Activated CD4-positive, CD25-positive, alpha-beta regulatory T cell treated with anti-CD3 and anti-CD28 coated beads, Interleukin-2, amount 50 U/mL, for 72 hours (primary cell): ENCODE measurements around the gene FANCM.
"Not testable (repeated sequence)": the region's sequence is repeated elsewhere in the genome, so short reads cannot be mapped to it uniquely, and the experiment has no call there.

Experiments used
- DNase-seq: peaks from one replicate; pipeline ENCODE4 v3.0.0; 2021

Gene FANCM

DNA sequence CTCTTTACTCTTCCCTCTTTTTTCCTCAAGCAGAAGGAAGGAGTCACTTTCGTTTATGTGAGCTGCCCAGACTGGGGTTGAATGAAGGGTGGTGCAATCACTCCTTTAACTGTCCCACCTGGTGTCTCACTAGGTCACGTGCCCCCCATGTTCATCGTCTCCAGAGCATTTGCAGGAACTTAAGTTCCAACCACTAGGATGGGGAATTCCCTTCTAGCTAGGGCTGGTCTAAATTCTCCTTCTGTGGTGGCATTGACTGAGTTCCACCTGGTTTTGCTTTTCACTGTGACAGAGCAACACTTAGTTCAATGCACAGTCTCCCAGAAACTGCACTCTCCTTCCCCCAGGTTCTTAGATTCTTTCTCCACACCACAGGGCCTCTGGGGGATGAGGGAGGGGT is 9.5 kb downstream of the FANCM start:
- no peak for DNase-seq

- DNase-seq: no peak
Observed at GRCh38 chr14:45149602-45150001, 13.9 kb downstream of the FANCM start.

- no peak for DNase-seq
Observed at GRCh38 chr14:45150386-45150890, 14.7 kb downstream of the FANCM start.

GRCh38 chr14:45156067-45156466 is 20.3 kb downstream of the FANCM start:
- no peak for DNase-seq

DNA sequence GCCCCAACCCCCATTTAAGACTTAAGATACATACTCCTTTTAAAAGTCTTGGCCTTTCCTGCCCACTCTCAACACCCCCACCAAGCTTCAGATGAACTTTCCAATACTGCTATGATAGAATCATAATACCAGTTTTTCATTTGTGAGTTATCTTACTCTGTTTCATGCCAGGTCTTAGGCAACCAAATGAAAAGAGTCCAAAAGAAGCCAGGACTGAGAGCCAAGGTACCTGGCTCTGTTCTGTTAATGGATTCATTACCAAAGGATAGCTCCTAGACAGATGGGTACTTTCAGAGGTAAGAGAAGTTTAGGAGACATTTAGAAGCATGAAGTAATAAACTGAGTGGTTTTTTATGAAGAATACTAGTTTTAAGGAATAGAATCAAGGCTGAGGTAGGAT is 34.2 kb downstream of the FANCM start:
- no peak for DNase-seq

DNA sequence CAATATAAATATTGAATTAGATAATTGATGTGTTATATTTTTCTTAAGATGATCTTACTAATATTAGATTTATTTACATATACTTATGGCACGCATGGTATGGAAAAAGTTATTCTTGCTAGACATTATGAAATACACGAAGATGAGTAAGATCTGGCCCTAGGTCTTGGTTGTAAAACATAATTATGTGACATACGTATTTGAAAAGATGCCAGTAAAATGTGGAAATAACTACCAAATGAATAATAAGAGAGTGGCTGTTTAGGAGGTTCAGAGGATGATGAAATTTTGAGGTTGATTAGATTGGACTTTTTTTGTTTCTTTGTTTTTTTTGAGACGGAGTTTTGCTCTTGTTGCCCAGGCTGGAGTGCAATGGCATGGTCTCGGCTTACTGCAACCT is 41.3 kb downstream of the FANCM start:
- no peak for DNase-seq

DNA sequence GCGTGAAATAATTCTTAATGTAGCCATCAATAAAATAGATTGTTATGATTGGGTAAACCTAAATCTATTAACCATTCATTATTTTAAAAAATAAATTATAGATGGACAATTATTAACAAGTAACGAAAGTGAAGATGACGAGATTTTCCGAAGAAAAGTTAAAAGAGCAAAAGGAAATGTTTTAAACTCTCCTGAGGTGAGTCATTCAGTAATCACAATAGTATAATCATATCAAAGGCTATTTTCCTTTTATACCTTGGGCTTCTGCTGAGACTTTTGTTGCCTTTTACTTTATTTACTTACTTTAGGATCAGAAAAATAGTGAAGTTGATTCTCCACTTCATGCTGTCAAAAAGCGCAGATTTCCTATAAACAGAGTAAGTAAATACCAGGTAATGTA is 45.6 kb downstream of the FANCM start:
- no peak for DNase-seq

DNA sequence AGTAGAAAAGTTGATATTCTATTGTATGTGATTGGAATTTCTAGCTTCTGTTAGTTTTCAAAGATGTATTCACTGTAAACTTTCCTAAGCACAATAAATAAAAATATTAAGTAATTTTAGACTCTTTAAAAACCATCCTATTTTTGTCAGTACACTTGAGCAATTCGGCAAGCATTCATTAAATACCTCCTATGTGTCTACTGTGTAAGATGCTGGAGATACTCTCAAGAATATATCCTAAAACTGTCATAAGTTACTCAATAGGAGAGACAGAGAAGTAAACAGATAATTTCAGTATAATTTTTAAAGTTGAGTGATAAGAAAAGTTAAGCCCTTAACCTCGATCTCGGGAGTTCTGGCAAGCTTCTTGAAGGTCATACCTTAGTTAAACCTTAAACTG is 46.1 kb downstream of the FANCM start:
- DNase-seq: no peak

DNA sequence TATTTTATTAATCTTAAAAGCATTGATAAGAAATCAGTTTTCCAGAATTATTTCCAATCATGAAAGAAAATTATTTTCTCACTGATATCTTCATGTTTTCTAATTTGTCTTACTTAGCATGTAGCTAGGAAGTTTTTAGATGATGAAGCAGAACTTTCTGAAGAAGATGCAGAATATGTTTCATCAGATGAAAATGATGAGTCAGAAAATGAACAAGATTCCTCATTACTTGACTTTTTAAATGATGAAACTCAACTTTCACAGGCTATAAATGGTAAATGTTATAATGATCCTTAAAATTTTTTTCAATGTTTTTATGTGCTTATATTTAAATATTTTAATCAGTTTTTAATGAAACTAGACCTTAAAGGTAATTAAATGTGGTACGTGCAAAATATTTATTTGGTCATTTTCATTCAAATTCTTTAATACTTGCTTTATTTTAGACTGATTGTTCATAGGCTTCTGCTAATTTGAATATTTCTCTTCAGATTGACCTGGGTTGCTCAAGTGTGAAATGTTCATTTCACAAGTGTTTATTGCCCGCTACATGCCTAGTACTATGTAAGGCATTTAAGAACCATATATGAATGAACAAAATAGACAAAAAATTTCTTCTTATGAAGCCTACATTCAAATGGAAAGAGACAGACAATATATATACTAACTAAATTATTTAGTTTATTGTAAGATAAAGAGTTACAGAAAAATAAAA is 49.5 kb downstream of the FANCM start:
- DNase-seq: no peak

DNA sequence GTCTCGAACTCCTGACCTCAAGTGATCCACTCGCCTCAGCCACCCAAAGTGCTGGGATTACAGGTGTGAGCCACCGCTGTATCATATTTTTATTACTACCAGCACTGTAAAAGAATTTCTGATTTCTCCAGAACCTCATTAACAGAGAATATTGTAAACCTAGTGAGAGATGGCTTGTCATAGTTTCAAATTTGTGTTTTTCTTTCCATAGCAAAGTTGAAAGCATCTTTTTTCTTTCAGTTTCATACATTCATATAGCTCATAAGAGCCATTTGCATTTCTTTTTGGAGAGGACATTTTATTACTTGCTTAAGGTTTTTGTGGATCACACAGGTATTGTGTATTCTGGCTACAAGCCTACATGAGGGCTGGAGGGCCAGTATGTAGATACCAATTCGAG is 59.2 kb downstream of the FANCM start:
- DNase-seq: no peak

DNA sequence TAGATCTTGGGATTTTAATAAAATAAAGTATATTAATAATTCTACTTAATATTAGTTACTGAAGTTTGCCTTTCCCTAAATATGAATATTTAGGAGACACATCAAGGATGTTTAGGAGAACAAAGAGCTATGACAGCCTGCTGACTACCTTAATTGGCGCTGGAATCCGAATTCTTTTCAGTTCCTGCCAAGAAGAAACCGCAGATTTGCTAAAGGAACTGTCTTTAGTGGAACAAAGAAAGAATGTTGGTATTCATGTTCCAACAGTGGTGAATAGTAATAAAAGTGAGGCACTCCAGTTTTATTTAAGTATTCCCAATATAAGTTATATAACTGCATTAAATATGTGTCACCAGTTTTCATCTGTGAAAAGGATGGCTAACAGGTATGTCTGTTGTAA is 62.8 kb downstream of the FANCM start:
- no peak for DNase-seq

GRCh38 chr14:45199230-45199629 is 63.5 kb downstream of the FANCM start:
- no peak for DNase-seq

DNA sequence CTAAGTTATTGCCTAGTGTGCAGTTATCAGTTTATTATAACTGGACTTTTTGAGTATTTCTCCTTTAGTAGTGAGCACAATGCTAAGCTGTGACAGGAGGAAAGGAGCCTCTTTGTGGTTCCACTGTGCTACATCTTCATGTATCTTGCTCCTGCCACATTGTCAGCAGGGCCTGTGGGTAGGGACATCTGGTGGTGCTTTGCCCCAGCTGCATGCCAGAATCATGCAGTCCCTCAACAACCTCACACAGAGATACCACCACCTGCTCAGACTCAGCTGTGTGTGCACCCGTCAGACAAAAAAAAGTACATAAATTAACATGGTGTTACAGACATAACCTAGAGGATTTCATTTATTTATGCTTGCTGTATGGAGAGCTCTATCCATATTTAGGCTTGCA is 66.2 kb downstream of the FANCM start:
- DNase-seq: no peak

- DNase-seq: no peak
Observed at GRCh38 chr14:45204241-45204640, 68.5 kb downstream of the FANCM start.

- DNase-seq: no peak
Observed at GRCh38 chr14:45210159-45210558, 74.4 kb downstream of the FANCM start.

DNA sequence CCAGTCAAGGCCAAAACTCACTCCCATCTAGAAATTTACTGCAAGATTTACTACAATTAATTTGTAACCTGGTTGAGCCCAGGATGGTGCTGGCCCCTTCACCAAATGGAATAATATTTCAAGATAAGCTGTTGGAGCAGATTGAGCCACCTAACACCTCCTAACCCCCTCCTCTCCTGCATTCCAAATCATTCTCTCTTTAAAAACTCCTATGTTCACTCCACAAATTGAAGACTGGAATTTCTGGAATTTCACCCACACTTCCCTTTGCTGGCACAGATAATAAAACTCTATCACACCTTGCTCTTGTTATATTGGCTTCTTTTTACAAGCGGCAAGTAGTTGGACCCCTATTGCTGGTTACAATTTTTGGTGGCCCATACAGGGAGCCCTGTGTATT is 75.6 kb downstream of the FANCM start:
- DNase-seq: no peak

GRCh38 chr14:45212231-45212630 is 76.5 kb downstream of the FANCM start:
- no peak for DNase-seq

DNA sequence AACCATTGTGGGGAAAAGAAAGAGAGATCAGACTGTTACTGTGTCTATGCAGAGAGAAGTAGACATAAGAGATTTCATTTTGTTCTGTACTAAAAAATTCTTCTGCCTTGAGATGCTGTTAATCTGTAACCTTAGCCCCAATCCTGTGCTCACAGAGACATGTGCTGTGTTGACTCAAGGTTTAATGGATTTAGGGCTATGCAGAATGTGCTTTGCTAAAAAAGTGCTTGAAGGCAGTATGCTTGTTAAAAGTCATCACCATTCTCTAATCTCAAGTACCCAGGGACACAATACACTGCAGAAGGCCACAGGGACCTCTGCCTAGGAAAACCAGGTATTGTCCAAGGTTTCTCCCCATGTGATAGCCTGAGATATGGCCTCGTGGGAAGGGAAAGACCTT is 78.0 kb downstream of the FANCM start:
- DNase-seq: not testable (repeated sequence)

DNA sequence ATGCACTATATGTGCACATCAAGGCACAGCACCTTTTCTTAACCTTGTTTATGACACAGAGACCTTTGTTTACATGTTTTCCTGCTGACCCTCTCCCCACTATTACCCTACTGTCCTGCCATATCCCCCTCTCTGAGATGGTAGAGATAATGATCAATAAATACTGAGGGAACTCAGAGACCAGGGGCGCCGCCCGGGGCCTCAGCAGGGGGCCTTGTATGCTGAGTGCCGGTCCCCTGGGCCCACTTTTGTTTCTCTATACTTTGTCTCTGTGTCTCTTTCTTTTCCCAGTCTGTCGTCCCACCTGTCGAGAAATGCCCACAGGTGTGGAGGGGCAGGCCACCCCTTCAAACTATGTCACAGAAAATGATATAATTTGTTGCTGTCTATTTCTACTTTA is 78.6 kb downstream of the FANCM start:
- not testable (repeated sequence) for DNase-seq

DNA sequence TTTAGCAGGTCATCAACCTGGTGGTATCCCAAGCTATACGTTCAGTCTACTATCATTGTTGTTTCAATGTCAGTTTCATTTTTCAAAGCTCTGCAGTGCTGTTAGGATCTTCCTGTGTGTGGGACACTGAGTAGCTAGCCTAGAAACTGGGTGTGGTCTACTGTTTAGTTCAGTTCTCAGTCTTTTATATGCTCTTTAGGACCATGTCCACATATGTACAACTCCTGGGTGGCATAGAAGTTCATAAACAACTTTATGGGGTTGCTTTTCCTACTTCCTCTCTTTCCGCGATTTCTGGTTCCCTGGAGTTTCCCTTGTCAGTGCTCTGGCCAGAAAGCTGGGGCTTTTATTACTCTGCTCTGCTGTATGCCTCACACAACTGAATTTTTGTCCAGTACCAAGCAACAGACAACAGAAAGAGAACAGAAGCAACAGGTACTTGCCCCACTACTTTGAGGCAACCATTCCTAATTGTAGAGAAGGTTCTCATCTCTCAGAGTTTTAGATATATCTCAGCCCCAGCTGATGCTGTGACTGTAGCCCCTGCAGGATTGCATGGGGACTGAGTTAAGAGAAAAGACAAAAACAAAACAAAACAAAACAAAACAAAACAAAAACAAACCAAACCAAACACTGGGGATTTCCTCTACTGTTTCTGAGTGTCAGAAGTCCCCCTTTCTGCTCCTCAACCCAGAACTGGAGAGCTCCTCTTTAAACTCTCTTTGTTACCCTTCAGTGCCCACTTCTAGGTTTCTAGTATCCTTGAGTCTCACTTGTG is 86.9 kb downstream of the FANCM start:
- no peak for DNase-seq

- no peak for DNase-seq
Observed at GRCh38 chr14:45227566-45227965, 91.8 kb downstream of the FANCM start.

GRCh38 chr14:45238988-45239387 is 103.3 kb downstream of the FANCM start:
- DNase-seq: no peak

- DNase-seq: no peak
Observed at GRCh38 chr14:45242706-45243105, 107.0 kb downstream of the FANCM start.

DNA sequence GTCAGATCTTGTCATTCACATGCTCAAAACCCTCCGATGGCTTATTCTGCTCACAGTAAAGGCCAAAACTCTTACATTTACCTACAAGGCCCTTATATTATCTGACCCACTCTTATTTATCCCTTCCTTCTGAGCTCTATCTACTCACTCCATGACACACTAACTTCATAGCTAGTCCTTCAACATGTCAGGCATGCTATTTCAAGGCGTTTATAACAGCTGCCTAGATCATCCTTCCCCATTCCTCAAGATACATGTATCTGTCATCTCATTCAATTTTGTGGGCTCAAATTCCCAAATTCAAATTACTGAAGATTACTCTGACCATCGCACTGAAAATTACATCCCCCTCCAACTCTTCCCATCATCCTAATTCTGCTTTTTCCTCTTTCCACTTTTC is 110.4 kb downstream of the FANCM start:
- no peak for DNase-seq

DNA sequence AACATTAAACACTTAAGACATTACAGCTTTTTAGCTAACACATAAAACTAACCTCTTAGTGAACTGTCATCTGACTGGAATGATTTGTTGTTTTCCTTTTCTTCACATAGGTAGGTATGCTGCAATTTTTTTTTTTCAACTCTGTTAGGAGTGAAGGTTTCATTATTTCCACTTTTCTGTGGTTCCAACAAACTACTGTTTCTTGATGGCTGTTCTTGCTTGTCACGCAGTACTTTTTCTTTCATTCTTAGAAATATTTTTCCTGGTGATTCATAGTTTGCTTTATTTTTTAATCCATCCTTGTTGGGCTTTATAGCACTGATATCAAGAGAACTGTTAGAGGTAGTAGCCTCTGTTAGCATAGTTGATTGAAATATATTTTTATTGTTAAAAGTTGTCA is 111.0 kb downstream of the FANCM start:
- DNase-seq: no peak
